ENCODE results near the gene PPIG.
"Not testable (repeated sequence)": the region's sequence is repeated elsewhere in the genome, so short reads cannot be mapped to it uniquely, and the experiment has no call there.

The PPIG gene

GRCh38 chr2:169672406-169672805, 88.3 kb downstream of the PPIG start:
- DNase-seq (ENCODE audit: low spot score in 2 of 2) (no peak), ATAC-seq (replicated peaks; ENCODE audit: extremely low read depth, poor library complexity, severe bottlenecking) (no peak)
- H3K27ac Mint-ChIP-seq (ENCODE audit: low read depth) = no peak overlapping the region
- peaks cover 14% of the 10 kb centered on the region for H3K27me3 Mint-ChIP-seq
- H3K4me1 Mint-ChIP-seq = no peaks in the 10 kb centered on the region
- H3K4me3 Mint-ChIP-seq = no peak overlapping the region
- H3K9me3 Mint-ChIP-seq = no peaks in the 10 kb centered on the region
- H3K36me3 Mint-ChIP-seq (ENCODE audit: insufficient read depth) = peaks cover 2% of the 10 kb centered on the region

- ATAC-seq (replicated peaks; ENCODE audit: extremely low read depth, poor library complexity, severe bottlenecking) (no peak), DNase-seq (ENCODE audit: low spot score in 2 of 2) (no peak)
- Mint-ChIP-seq H3K27me3 (peaks cover 14% of the 10 kb centered on the region), H3K27ac (ENCODE audit: low read depth) (no peak overlapping the region), H3K4me3 (no peak overlapping the region), H3K4me1 (no peaks in the 10 kb centered on the region), H3K36me3 (ENCODE audit: insufficient read depth) (peaks cover 2% of the 10 kb centered on the region), H3K9me3 (no peaks in the 10 kb centered on the region)
Observed at GRCh38 chr2:169673106-169673505, 89.0 kb downstream of the PPIG start.

GRCh38 chr2:169673921-169674320, 89.8 kb downstream of the PPIG start:
- H3K9me3 Mint-ChIP-seq = no peaks in the 10 kb centered on the region
- DNase-seq (ENCODE audit: low spot score in 2 of 2) (no peak), ATAC-seq (replicated peaks; ENCODE audit: extremely low read depth, poor library complexity, severe bottlenecking) (no peak)
- H3K27me3 Mint-ChIP-seq = peaks cover 14% of the 10 kb centered on the region
- no peaks in the 10 kb centered on the region for H3K4me1 Mint-ChIP-seq
- peaks cover 3% of the 10 kb centered on the region for H3K36me3 Mint-ChIP-seq (ENCODE audit: insufficient read depth)
- no peak overlapping the region for H3K4me3 Mint-ChIP-seq
- H3K27ac Mint-ChIP-seq (ENCODE audit: low read depth) = no peak overlapping the region

GRCh38 chr2:169676357-169676756, 92.2 kb downstream of the PPIG start:
- Mint-ChIP-seq H3K4me3 (no peak overlapping the region), H3K9me3 (no peaks in the 10 kb centered on the region), H3K27ac (ENCODE audit: low read depth) (no peak overlapping the region), H3K27me3 (peaks cover 14% of the 10 kb centered on the region), H3K36me3 (ENCODE audit: insufficient read depth) (peaks cover 3% of the 10 kb centered on the region), H3K4me1 (no peaks in the 10 kb centered on the region)
- no peak for ATAC-seq (replicated peaks; ENCODE audit: extremely low read depth, poor library complexity, severe bottlenecking)
- DNase-seq (ENCODE audit: low spot score in 2 of 2) = no peak

GRCh38 chr2:169676850-169677249, 92.7 kb downstream of the PPIG start:
- H3K4me1 Mint-ChIP-seq = no peaks in the 10 kb centered on the region
- no peak overlapping the region for H3K27ac Mint-ChIP-seq (ENCODE audit: low read depth)
- ATAC-seq (replicated peaks; ENCODE audit: extremely low read depth, poor library complexity, severe bottlenecking) = no peak
- H3K27me3 Mint-ChIP-seq = peaks cover 14% of the 10 kb centered on the region
- no peak overlapping the region for H3K4me3 Mint-ChIP-seq
- H3K9me3 Mint-ChIP-seq = no peaks in the 10 kb centered on the region
- DNase-seq (ENCODE audit: low spot score in 2 of 2) = no peak
- peaks cover 3% of the 10 kb centered on the region for H3K36me3 Mint-ChIP-seq (ENCODE audit: insufficient read depth)

GRCh38 chr2:169683054-169683424, 98.9 kb downstream of the PPIG start:
- Mint-ChIP-seq H3K4me1 (peaks cover 25% of the 10 kb centered on the region), H3K9me3 (no peaks in the 10 kb centered on the region), H3K27me3 (no peaks in the 10 kb centered on the region), H3K36me3 (ENCODE audit: insufficient read depth) (peaks cover 7% of the 10 kb centered on the region), H3K4me3 (peak overlapping the region; percentile 28), H3K27ac (ENCODE audit: low read depth) (peak overlapping the region; percentile 91)
- DNase-seq (ENCODE audit: low spot score in 2 of 2) = no peak
- ATAC-seq (replicated peaks; ENCODE audit: extremely low read depth, poor library complexity, severe bottlenecking) = peak; percentile 80

- peak overlapping the region; percentile 28 for H3K4me3 Mint-ChIP-seq
- ATAC-seq (replicated peaks; ENCODE audit: extremely low read depth, poor library complexity, severe bottlenecking) (peak; percentile 70), DNase-seq (ENCODE audit: low spot score in 2 of 2) (no peak)
- H3K36me3 Mint-ChIP-seq (ENCODE audit: insufficient read depth) = peaks cover 11% of the 10 kb centered on the region
- peak overlapping the region; percentile 91 for H3K27ac Mint-ChIP-seq (ENCODE audit: low read depth)
- H3K4me1 Mint-ChIP-seq = peaks cover 25% of the 10 kb centered on the region
- no peaks in the 10 kb centered on the region for H3K27me3 Mint-ChIP-seq
- peaks cover 2% of the 10 kb centered on the region for H3K9me3 Mint-ChIP-seq
Observed at GRCh38 chr2:169683425-169684134, 99.4 kb downstream of the PPIG start.

- peaks cover 6% of the 10 kb centered on the region for H3K9me3 Mint-ChIP-seq
- no peak overlapping the region for H3K4me3 Mint-ChIP-seq
- DNase-seq (ENCODE audit: low spot score in 2 of 2) = no peak
- peak overlapping the region; percentile 91 for H3K27ac Mint-ChIP-seq (ENCODE audit: low read depth)
- H3K36me3 Mint-ChIP-seq (ENCODE audit: insufficient read depth) = peaks cover 10% of the 10 kb centered on the region
- H3K27me3 Mint-ChIP-seq = no peaks in the 10 kb centered on the region
- ATAC-seq (replicated peaks; ENCODE audit: extremely low read depth, poor library complexity, severe bottlenecking) = no peak
- H3K4me1 Mint-ChIP-seq = peaks cover 25% of the 10 kb centered on the region
Observed at GRCh38 chr2:169684135-169684565, 100.0 kb downstream of the PPIG start.

- H3K4me3 Mint-ChIP-seq; DNase-seq (ENCODE audit: low spot score in 2 of 2); ATAC-seq (replicated peaks; ENCODE audit: extremely low read depth, poor library complexity, severe bottlenecking); H3K36me3 Mint-ChIP-seq (ENCODE audit: insufficient read depth); H3K27me3 Mint-ChIP-seq; H3K9me3 Mint-ChIP-seq: not testable (repeated sequence)
- peak overlapping the region; percentile 91 for H3K27ac Mint-ChIP-seq (ENCODE audit: low read depth)
- peaks cover 25% of the 10 kb centered on the region for H3K4me1 Mint-ChIP-seq
Observed at GRCh38 chr2:169684712-169685111, 100.6 kb downstream of the PPIG start.

- H3K27me3 Mint-ChIP-seq; H3K4me3 Mint-ChIP-seq; DNase-seq (ENCODE audit: low spot score in 2 of 2); H3K27ac Mint-ChIP-seq (ENCODE audit: low read depth); ATAC-seq (replicated peaks; ENCODE audit: extremely low read depth, poor library complexity, severe bottlenecking): not testable (repeated sequence)
- peaks cover 16% of the 10 kb centered on the region for H3K9me3 Mint-ChIP-seq
- peaks cover 25% of the 10 kb centered on the region for H3K4me1 Mint-ChIP-seq
- H3K36me3 Mint-ChIP-seq (ENCODE audit: insufficient read depth) = peaks cover 11% of the 10 kb centered on the region
Observed at GRCh38 chr2:169686825-169687224, 102.7 kb downstream of the PPIG start.

- not testable (repeated sequence) for ATAC-seq (replicated peaks; ENCODE audit: extremely low read depth, poor library complexity, severe bottlenecking)
- H3K36me3 Mint-ChIP-seq (ENCODE audit: insufficient read depth) = peaks cover 17% of the 10 kb centered on the region
- H3K9me3 Mint-ChIP-seq = peaks cover 16% of the 10 kb centered on the region
Observed at GRCh38 chr2:169687943-169688342, 103.8 kb downstream of the PPIG start.

GRCh38 chr2:169690958-169691357, 106.8 kb downstream of the PPIG start:
- Mint-ChIP-seq H3K9me3 (peaks cover 16% of the 10 kb centered on the region), H3K4me3 (no peak overlapping the region), H3K4me1 (peaks cover 18% of the 10 kb centered on the region), H3K27ac (ENCODE audit: low read depth) (no peak overlapping the region), H3K27me3 (no peaks in the 10 kb centered on the region), H3K36me3 (ENCODE audit: insufficient read depth) (peaks cover 27% of the 10 kb centered on the region)
- DNase-seq (ENCODE audit: low spot score in 2 of 2) (no peak), ATAC-seq (replicated peaks; ENCODE audit: extremely low read depth, poor library complexity, severe bottlenecking) (no peak)

More at GRCh38 chr2:169687943-169688342, 103.8 kb downstream of the PPIG start:
- not testable (repeated sequence) for DNase-seq (ENCODE audit: low spot score in 2 of 2); H3K27ac Mint-ChIP-seq (ENCODE audit: low read depth); H3K27me3 Mint-ChIP-seq; H3K4me3 Mint-ChIP-seq
- H3K4me1 Mint-ChIP-seq = peaks cover 17% of the 10 kb centered on the region

Data from central memory CD8-positive, alpha-beta T cell (primary cell).